Erythroblast (primary cell): ENCODE measurements around the gene ZBTB7C.

Experiments used
- DNase-seq, 2 experiments: peaks; one replicate each; lab custom pipeline; 2025; lab: John Stamatoyannopoulos, UW
- GATA1 ChIP-seq: IDR thresholded peaks from 2 replicates; pipeline ENCODE4 v1.6.1; 2011; ENCODE audit warnings: low read depth, mild to moderate bottlenecking, control low read depth, low read length, moderate library complexity
- POLR2A ChIP-seq: IDR thresholded peaks from 2 replicates; pipeline ENCODE4 v1.6.1; 2011; ENCODE audit warnings: mild to moderate bottlenecking, low read length

The ZBTB7C gene

DNA sequence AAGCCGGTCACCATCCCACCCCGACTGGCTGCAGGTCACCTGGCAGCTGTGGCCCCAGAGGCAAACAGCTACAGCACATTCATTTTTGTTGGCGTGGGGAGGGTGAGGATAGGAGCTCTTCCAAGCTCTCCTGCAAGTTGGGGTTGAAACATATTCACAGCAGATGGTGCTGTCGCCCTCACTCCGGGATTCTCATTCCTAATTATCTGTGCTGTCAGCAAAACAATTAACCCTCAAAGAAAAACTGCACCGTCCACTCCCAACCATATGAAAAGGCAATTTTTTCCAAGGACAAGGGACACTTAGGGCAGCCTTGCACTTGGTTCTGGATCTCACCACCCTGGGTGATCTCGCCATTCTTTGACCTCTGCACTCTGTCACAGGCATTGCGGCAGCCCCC lies 68.6 kb downstream of the ZBTB7C start:
- DNase-seq = no peak
- no peak for TF ChIP-seq GATA1
- TF ChIP-seq POLR2A = no peak

DNA sequence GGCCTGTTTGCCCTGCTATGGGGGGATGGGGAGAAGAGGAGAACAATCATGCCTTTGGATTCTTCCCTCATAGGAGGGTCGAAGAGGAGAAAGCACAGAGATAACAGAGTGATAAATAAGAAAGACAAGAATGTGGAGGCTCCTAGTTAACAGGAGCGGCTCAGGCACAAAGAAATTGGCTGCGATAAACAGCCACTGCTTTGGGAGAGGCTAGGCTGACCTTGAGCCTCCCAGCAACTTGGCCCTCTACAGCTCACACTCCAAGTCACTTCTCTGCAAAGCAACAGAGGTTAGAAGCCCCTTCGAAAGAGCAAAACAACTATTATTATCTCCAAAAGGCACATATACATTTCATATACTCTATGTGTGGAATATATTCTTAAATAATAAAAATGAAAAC lies 69.5 kb downstream of the ZBTB7C start:
- no peak for TF ChIP-seq POLR2A
- TF ChIP-seq GATA1 = no peak
- DNase-seq = no peak

DNA sequence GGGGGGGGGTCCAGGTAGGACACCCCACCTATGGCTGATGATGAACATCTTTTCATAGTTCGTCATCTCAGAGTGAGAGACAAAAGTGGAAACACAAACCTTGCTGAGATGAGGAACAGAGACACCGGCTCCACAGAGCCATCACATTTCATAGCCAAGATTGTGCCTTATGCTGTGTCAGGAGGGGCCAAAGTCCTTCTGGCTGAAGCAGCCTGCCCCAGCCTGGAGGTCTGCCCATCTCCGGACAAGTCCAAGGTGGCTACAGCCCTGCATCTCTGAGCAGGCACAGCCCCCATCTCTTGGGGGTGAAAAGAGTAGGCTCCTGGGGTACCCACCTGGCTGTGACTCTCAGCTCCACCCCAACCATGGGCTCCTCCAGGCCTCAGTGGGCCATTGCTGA lies 70.3 kb downstream of the ZBTB7C start:
- no peak for DNase-seq
- TF ChIP-seq GATA1 (no peak), POLR2A (no peak)

DNA sequence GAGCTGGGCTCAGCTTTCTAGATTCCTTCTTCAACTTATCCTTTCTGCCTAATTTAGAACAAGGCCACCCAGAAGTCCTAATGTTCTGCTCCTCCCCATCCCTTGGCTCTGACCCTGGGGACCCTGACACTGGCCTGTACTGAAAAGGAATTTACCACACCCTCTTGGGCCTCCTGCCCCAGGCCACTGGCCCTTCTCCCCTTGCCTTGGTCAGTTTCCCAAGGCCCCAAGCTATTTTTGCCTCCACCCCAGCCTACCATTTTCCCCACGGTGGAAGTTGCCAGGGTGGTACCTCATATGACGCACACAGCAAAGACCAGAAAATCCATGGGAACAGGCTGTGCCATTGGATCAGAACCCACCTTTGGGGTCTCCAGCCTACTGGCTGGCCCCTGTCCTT lies 72.1 kb downstream of the ZBTB7C start:
- DNase-seq = no peak
- no peak for TF ChIP-seq GATA1
- no peak for TF ChIP-seq POLR2A

DNA sequence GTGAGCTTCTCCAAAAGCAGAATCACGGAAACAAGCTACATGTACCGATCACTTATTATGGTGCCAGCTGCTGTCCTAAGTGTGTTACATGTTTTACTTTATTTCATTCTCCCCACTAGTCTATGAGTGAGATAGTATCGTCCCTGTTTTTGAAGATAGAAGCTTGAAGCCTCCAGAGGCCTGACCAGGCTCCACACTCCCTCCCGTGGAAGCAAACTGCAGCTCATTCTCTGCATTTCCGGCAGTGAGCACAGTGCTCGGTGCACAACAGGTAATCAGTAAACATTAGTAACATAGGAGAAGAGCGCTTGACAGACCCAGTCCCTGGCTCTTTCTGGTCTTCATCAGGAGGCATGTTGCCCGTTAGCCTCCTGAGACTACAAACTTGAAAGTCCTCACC lies 72.9 kb downstream of the ZBTB7C start:
- DNase-seq = no peak
- TF ChIP-seq GATA1 = no peak
- TF ChIP-seq POLR2A = no peak

DNA sequence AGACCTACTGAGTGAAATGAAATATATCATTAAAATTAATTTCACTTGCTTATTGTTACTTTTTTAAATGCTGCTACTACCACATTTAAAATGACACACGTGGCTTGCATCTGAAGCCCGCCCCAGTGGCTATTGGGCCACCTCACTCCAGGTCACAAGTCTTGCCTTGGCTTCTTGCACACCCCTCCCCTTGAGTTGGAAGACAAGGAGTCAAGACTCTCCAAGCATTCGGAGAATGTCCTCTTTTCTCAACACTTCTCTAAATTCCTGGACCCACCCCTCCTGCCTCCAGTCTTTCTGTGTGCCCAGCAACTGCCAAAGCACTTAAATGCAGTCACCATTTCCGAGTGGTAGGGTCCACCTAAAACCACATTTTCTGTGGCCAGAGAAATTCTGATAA lies 73.4 kb downstream of the ZBTB7C start:
- DNase-seq = no peak
- TF ChIP-seq GATA1 = no peak

DNA sequence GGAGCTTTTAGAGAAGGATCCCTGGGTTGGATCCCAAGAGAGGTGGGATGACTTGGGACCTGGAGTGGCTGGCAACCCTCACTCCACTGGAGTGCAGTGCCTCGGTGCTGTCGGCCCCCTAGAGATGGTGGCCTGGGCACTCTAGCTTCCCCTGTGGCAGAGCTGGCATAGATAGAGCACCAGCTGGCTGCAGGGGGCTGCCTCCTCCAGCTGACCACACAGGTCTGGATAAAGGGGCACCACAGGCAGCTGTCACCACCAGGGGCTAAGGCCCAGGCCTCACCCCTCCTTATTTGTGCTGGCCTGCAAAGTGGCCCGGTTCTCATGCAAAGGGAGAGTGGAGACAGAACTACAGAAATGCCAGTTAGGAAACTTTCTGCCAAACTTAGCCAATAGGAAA lies 74.3 kb downstream of the ZBTB7C start:
- TF ChIP-seq GATA1 (no peak), POLR2A (no peak)
- DNase-seq = no peak

DNA sequence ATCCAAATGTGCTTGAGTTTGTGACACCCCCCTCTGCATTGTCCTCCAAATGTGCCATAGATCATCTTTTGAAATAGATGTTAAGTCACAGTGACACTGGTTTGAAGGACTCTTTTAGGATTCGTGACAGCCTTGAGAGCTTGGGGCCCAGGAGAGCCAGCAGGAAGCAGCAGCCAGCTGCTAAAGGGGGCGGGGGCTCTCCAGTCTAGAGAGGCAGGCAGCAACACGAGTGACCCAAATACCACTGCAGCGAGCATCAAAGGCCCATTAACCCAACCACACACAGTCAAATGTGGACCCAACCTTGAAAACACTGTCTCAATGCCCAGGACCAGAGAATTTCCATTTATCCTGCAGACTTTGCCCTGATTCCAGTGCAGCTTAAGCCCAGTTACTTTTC lies 75.6 kb downstream of the ZBTB7C start:
- TF ChIP-seq POLR2A (no peak), GATA1 (no peak)
- no peak for DNase-seq

DNA sequence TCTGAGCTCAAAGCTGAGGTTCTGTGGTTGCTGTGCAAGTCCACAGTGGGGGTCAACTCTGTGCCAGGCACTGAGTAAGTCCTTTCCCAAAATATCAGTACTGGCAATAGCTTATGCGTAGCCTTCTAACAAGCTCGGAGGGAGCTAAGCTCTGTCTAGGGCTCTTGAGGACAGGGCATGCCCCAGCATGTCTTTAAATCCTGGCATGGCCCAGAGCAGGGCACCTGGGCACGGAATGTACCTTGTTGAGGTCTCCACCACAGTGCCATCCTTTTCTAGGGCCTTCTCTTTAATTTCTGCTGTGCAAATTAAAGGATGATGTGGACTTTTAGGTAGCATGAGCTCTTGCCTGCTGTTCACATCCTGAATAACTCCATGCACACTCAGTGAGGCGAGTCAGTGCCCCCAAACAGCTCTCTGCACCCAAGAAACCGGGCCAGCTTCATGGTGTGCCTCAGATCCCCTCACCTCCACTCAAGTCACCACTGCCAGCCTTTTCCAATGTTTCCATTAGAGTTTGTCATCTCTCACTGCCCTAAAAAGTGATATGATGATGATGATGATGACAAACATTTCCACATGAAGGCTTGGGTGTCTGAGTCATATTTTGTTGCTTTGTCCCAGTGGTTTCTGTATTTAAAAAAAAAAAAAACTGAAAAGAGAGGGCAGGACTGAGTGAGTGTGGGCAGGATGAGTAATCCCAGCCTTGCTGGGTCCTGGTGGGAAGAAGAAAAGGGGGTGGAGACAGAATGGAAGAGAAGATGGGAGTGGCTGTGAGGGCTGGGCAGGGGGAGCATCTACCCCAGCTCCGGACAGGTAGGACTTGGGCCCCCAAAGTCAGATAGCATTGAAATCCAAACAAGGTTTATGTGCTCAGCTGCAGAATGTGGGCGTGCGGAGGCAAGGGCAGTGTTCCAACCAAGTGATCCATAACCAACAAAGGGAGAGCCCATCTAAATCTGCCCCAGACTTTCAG lies 78.9 kb downstream of the ZBTB7C start:
- no peak for DNase-seq
- TF ChIP-seq GATA1 = no peak

DNA sequence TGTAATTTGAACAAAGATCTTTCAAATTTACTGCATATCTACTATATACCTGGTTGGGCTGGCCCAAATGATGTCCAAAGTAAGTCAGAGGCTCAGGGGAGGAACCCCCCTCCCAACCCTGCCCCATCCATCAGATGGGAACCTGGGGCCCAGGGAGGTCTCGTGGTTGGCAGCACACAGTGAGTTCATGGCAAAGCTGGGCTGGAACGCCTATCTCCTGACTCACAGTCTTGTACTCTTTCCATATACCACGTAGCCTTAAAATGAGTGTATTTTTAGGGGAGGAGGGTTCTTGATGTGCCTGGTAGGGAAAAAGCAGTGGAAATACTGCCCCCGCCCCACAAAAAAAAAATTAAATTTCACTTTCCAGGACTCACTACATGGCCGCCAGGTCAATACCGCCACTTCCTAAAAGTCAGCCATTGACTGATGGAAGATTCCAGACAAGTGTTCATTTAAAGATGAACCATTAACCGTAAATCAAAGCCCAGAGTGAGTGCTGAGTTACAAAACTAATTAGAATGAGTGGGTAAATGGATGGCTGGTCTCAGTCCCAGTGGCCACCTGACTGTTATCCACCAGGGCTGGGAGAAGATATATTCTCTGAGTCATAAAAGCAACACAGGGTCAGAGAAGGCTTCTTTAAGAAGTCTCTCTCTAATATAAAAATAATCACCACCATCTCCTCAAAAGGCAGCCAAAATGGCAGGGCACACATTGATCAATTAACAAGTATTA lies 80.5 kb downstream of the ZBTB7C start:
- no peak for TF ChIP-seq POLR2A
- no peak for TF ChIP-seq GATA1
- no peak for DNase-seq

DNA sequence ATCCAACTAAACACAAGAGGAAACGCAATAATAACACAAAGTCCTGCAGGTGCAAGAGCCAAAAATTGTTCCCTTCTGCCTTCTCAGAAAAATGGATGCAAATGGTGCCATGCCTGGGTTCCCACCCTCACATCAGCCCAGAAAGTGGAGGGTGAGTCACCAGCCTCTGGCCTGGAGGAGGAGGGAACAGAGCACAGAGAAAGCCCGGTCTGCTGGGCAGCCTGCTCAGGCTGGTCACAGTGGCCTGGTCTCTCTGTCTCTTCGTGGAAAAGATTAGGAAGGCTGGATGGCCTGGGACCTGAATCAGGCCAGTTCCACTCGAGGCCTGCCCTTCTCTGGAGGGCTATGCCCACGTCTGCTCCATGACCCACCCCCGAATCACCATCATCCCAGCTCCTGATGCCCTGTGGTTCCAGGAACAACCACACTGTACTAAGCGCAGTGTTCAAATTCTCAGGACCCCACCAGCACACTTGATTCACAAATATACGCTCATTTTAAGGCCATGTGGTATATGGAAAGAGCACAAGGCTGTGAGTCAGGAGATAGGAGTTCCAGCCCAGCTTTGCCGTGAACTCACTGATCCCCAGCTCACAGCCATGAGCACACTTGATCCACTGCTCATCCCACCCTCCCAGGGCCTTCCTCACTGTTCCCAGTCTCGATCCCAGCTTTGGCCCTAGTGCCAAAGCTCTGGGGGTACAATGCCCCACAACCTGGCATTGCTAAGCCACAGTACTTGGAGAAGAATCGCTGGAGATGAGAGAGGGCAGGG lies 82.1 kb downstream of the ZBTB7C start:
- DNase-seq = no peak
- TF ChIP-seq GATA1 = no peak
- TF ChIP-seq POLR2A = no peak

DNA sequence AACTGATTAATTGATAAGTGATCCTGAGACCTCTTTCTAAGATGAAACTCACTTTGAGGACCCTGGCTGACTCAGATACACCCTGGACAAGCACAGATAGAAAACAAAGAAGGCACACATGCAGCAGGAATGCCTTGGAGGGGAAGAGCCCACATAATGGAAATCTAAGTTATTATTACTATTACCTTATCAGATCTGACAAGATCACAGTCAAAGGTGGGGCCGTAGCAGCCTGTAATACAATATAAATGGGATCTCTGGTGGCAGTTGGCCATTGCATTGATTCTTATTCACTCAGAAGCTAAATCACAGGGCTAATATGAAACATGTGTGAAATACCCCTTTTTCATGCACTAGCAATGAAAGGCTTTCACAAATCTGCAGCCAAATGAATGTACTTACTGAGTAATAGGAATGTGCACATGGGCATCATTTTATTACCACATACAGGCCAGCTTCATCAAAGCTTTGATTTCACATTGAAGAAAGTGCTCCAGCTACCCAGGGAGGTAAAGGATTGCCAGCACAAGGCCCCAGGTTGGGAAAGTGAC lies 84.0 kb downstream of the ZBTB7C start:
- no peak for DNase-seq
- TF ChIP-seq POLR2A (no peak), GATA1 (no peak)

DNA sequence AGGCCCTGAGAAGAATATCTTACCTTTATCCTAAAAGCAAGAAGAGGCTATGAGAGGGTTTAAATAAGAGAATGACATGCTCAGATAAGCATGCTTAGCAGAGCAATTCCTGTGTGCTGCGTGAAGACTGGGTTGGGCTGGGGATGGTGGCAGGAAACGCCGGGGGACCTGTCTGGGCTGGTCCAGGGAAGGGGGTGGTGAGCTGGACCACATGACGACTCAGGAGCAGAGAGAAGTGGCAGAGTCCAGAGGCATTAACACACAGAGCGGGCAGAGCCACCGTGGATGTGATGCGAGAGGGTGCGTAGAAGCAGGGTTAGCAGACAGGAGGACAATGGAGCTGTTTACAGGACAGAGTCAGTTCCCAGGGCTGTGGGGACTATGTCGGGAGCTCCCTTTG lies 84.5 kb downstream of the ZBTB7C start:
- DNase-seq = no peak
- no peak for TF ChIP-seq POLR2A
- TF ChIP-seq GATA1 = no peak
